Stimulated activated naive CD8-positive, alpha-beta T cell treated with anti-CD3 and anti-CD28 coated beads, Interleukin-15, amount 100 ng/mL, for 72 hours (primary cell): Measurements from ENCODE around the gene CRB1.
"Not testable (repeated sequence)": the region's sequence is repeated elsewhere in the genome, so short reads cannot be mapped to it uniquely, and the experiment has no call there.

ENCODE experiments used
- ATAC-seq: fragments of 150-1000 bp; cut with Tn5 transposase; 2 replicates; pipeline ENCODE4 v1.10.0; 2021; ENCODE audit warnings: mild to moderate bottlenecking, moderate library complexity
- DNase-seq, 2 donors: peaks; one replicate each; pipeline ENCODE4 v3.0.0; 2021 to 2022
- H3K27ac Mint-ChIP-seq, 2 donors: one replicate each; pipeline ENCODE4 v1.8.0; 2022; ENCODE audit warnings: mild to moderate bottlenecking in 2 of 2, mixed read lengths in 2 of 2, moderate library complexity in 2 of 2
- H3K27me3 Mint-ChIP-seq: one replicate; pipeline ENCODE4 v1.8.0; 2022; ENCODE audit warnings: mixed read lengths
- H3K4me1 Mint-ChIP-seq: one replicate; pipeline ENCODE4 v1.8.0; 2022; ENCODE audit warnings: mild to moderate bottlenecking, mixed read lengths
- H3K4me3 Mint-ChIP-seq, 2 donors: one replicate each; pipeline ENCODE4 v1.8.0; 2022; ENCODE audit warnings: mild to moderate bottlenecking in 2 of 2, mixed read lengths in 2 of 2, moderate library complexity in 1 of 2
- H3K9me3 Mint-ChIP-seq, 2 donors: one replicate each; pipeline ENCODE4 v1.8.0; 2022; ENCODE audit warnings: mixed read lengths in 2 of 2

Gene CRB1

GRCh38 chr1:197394831-197395608, 127.0 kb downstream of the CRB1 start:
- Mint-ChIP-seq H3K27ac (no peak overlapping the region), H3K4me3 (no peak overlapping the region), H3K27me3 (no peaks in the 10 kb centered on the region), H3K4me1 (peaks cover 23% of the 10 kb centered on the region), H3K9me3 (no peaks in the 10 kb centered on the region)
- no peak for DNase-seq
- ATAC-seq: no peak

GRCh38 chr1:197397895-197398294, 129.8 kb downstream of the CRB1 start:
- H3K4me3 Mint-ChIP-seq: no peak overlapping the region
- H3K4me1 Mint-ChIP-seq: no peaks in the 10 kb centered on the region
- ATAC-seq (no peak), DNase-seq (no peak)
- no peaks in the 10 kb centered on the region for H3K27me3 Mint-ChIP-seq
- no peak overlapping the region for H3K27ac Mint-ChIP-seq
- no peaks in the 10 kb centered on the region for H3K9me3 Mint-ChIP-seq

- ATAC-seq (peak; percentile 76), DNase-seq (peak; percentile 17 to 30)
- H3K4me3 Mint-ChIP-seq: peak overlapping the region; percentile 42 to 47
- H3K4me1 Mint-ChIP-seq: no peaks in the 10 kb centered on the region
- H3K27me3 Mint-ChIP-seq: no peaks in the 10 kb centered on the region
- H3K27ac Mint-ChIP-seq: peak overlapping the region in 1 of 2 donors; percentile 83
- H3K9me3 Mint-ChIP-seq: no peaks in the 10 kb centered on the region
Measured at GRCh38 chr1:197399755-197400521, 131.9 kb downstream of the CRB1 start.

GRCh38 chr1:197400522-197400902, 132.5 kb downstream of the CRB1 start:
- DNase-seq: no peak
- peak overlapping the region in 1 of 2 donors; percentile 83 for H3K27ac Mint-ChIP-seq
- H3K27me3 Mint-ChIP-seq: no peaks in the 10 kb centered on the region
- ATAC-seq: no peak
- H3K4me1 Mint-ChIP-seq: no peaks in the 10 kb centered on the region
- H3K4me3 Mint-ChIP-seq: peak overlapping the region; percentile 42 to 47
- no peaks in the 10 kb centered on the region for H3K9me3 Mint-ChIP-seq

GRCh38 chr1:197402189-197402588, 134.1 kb downstream of the CRB1 start:
- no peaks in the 10 kb centered on the region for H3K27me3 Mint-ChIP-seq
- no peak overlapping the region for H3K27ac Mint-ChIP-seq
- ATAC-seq: no peak
- no peaks in the 10 kb centered on the region for H3K4me1 Mint-ChIP-seq
- no peaks in the 10 kb centered on the region for H3K9me3 Mint-ChIP-seq
- H3K4me3 Mint-ChIP-seq: no peak overlapping the region
- no peak for DNase-seq

- not testable (repeated sequence) for H3K27ac Mint-ChIP-seq, H3K9me3 Mint-ChIP-seq, H3K27me3 Mint-ChIP-seq, H3K4me3 Mint-ChIP-seq, H3K4me1 Mint-ChIP-seq, ATAC-seq, DNase-seq
Measured at GRCh38 chr1:197404774-197405173, 136.7 kb downstream of the CRB1 start.

GRCh38 chr1:197405614-197406013, 137.6 kb downstream of the CRB1 start:
- H3K9me3 Mint-ChIP-seq, H3K27ac Mint-ChIP-seq, H3K4me1 Mint-ChIP-seq, DNase-seq, H3K4me3 Mint-ChIP-seq, H3K27me3 Mint-ChIP-seq, ATAC-seq: not testable (repeated sequence)

- H3K4me1 Mint-ChIP-seq: no peaks in the 10 kb centered on the region
- H3K9me3 Mint-ChIP-seq: no peaks in the 10 kb centered on the region
- no peak overlapping the region for H3K4me3 Mint-ChIP-seq
- no peak for DNase-seq
- H3K27me3 Mint-ChIP-seq: no peaks in the 10 kb centered on the region
- no peak overlapping the region for H3K27ac Mint-ChIP-seq
- peak; percentile 67 for ATAC-seq
Measured at GRCh38 chr1:197413564-197413963, 145.5 kb downstream of the CRB1 start.

GRCh38 chr1:197415221-197415620, 147.2 kb downstream of the CRB1 start:
- no peak for DNase-seq
- Mint-ChIP-seq H3K4me1 (no peaks in the 10 kb centered on the region), H3K4me3 (no peak overlapping the region), H3K27me3 (no peaks in the 10 kb centered on the region), H3K9me3 (no peaks in the 10 kb centered on the region), H3K27ac (no peak overlapping the region)
- no peak for ATAC-seq

- DNase-seq (no peak), ATAC-seq (no peak)
- no peak overlapping the region for H3K4me3 Mint-ChIP-seq
- no peaks in the 10 kb centered on the region for H3K27me3 Mint-ChIP-seq
- H3K9me3 Mint-ChIP-seq: no peaks in the 10 kb centered on the region
- H3K27ac Mint-ChIP-seq: no peak overlapping the region
- no peaks in the 10 kb centered on the region for H3K4me1 Mint-ChIP-seq
Measured at GRCh38 chr1:197418693-197419092, 150.6 kb downstream of the CRB1 start.

- H3K27ac Mint-ChIP-seq: no peak overlapping the region
Measured at GRCh38 chr1:197422993-197423392, 154.9 kb downstream of the CRB1 start.

GRCh38 chr1:197424380-197424779, 156.3 kb downstream of the CRB1 start:
- H3K27ac Mint-ChIP-seq: no peak overlapping the region

More at GRCh38 chr1:197422993-197423392, 154.9 kb downstream of the CRB1 start:
- ATAC-seq (no peak), DNase-seq (no peak)
- no peaks in the 10 kb centered on the region for H3K27me3 Mint-ChIP-seq
- H3K9me3 Mint-ChIP-seq: no peaks in the 10 kb centered on the region
- no peaks in the 10 kb centered on the region for H3K4me1 Mint-ChIP-seq
- H3K4me3 Mint-ChIP-seq: no peak overlapping the region

GRCh38 chr1:197429372-197429771, 161.3 kb downstream of the CRB1 start:
- H3K27ac Mint-ChIP-seq: no peak overlapping the region
- no peaks in the 10 kb centered on the region for H3K9me3 Mint-ChIP-seq
- no peak for ATAC-seq
- no peak overlapping the region for H3K4me3 Mint-ChIP-seq
- H3K27me3 Mint-ChIP-seq: no peaks in the 10 kb centered on the region
- H3K4me1 Mint-ChIP-seq: no peaks in the 10 kb centered on the region
- DNase-seq: no peak

More at GRCh38 chr1:197424380-197424779, 156.3 kb downstream of the CRB1 start:
- Mint-ChIP-seq H3K27me3 (no peaks in the 10 kb centered on the region), H3K4me1 (no peaks in the 10 kb centered on the region), H3K9me3 (no peaks in the 10 kb centered on the region), H3K4me3 (no peak overlapping the region)
- no peak for DNase-seq
- no peak for ATAC-seq

- H3K27ac Mint-ChIP-seq: no peak overlapping the region
- H3K4me3 Mint-ChIP-seq: no peak overlapping the region
- ATAC-seq: no peak
- H3K27me3 Mint-ChIP-seq: no peaks in the 10 kb centered on the region
- H3K4me1 Mint-ChIP-seq: no peaks in the 10 kb centered on the region
- DNase-seq: no peak
- H3K9me3 Mint-ChIP-seq: no peaks in the 10 kb centered on the region
Measured at GRCh38 chr1:197435224-197435623, 167.2 kb downstream of the CRB1 start.

- Mint-ChIP-seq H3K4me3 (no peak overlapping the region), H3K27me3 (no peaks in the 10 kb centered on the region), H3K9me3 (no peaks in the 10 kb centered on the region), H3K4me1 (no peaks in the 10 kb centered on the region), H3K27ac (no peak overlapping the region)
- DNase-seq (no peak), ATAC-seq (no peak)
Measured at GRCh38 chr1:197437601-197438000, 169.5 kb downstream of the CRB1 start.

GRCh38 chr1:197438010-197438790, 170.1 kb downstream of the CRB1 start:
- Mint-ChIP-seq H3K4me3 (no peak overlapping the region), H3K27ac (no peak overlapping the region), H3K4me1 (no peaks in the 10 kb centered on the region), H3K27me3 (no peaks in the 10 kb centered on the region), H3K9me3 (no peaks in the 10 kb centered on the region)
- ATAC-seq (no peak), DNase-seq (no peak)
